ENCODE measurements around the gene SEC22C.

SEC22C gene

GRCh38 chr3:42510325-42510724 is 71.4 kb downstream of the SEC22C start:
- no peak for DNase-seq

- DNase-seq: no peak
These were observed 72.7 kb downstream of the SEC22C start for GRCh38 chr3:42509111-42509510.

GRCh38 chr3:42508562-42508961 is 73.2 kb downstream of the SEC22C start:
- DNase-seq: no peak

- DNase-seq: no peak
These were observed 73.9 kb downstream of the SEC22C start for GRCh38 chr3:42507761-42508335.

- DNase-seq: no peak
These were observed 74.5 kb downstream of the SEC22C start for GRCh38 chr3:42507252-42507651.

- no peak for DNase-seq
These were observed 75.8 kb downstream of the SEC22C start for GRCh38 chr3:42505849-42506410.

GRCh38 chr3:42505128-42505848 is 76.5 kb downstream of the SEC22C start:
- no peak for DNase-seq

- DNase-seq: no peak
These were observed 77.2 kb downstream of the SEC22C start for GRCh38 chr3:42504334-42505127.

GRCh38 chr3:42503957-42504333 is 77.8 kb downstream of the SEC22C start:
- DNase-seq: no peak

GRCh38 chr3:42503251-42503924 is 78.4 kb downstream of the SEC22C start:
- DNase-seq: no peak

- DNase-seq: peak; percentile 52 to 53
These were observed 79.1 kb downstream of the SEC22C start, which contains the start of gene VIPR1 for GRCh38 chr3:42502429-42503250. Gene VIPR1 (plus strand): TSS chr3:42502643. CDS start chr3:42502736, 93 bp downstream.

- no peak for DNase-seq
These were observed 79.9 kb downstream of the SEC22C start for GRCh38 chr3:42501681-42502428.

- no peak for DNase-seq
These were observed 80.5 kb downstream of the SEC22C start for GRCh38 chr3:42501321-42501680.

- no peak for DNase-seq
These were observed 80.9 kb downstream of the SEC22C start for GRCh38 chr3:42500909-42501308.

- DNase-seq: no peak
These were observed 81.7 kb downstream of the SEC22C start for GRCh38 chr3:42500091-42500490.

- DNase-seq: no peak
These were observed 82.3 kb downstream of the SEC22C start for GRCh38 chr3:42499478-42499871.

- DNase-seq: no peak
These were observed 82.8 kb downstream of the SEC22C start for GRCh38 chr3:42498791-42499477.

- DNase-seq: no peak
These were observed 83.7 kb downstream of the SEC22C start for GRCh38 chr3:42498034-42498433.

All from NCI-H187 (cell line).